SK-N-SH (cell line): ENCODE data around the gene CDH4. TPM values are rescaled to one million over a fixed set of nuclear protein-coding genes. Genes with fewer than 3 reads are reported as not detected.

Source experiments
- CTCF ChIA-PET: fragments of 300-600, 350-600 bp; formaldehyde crosslinking; extraction: SDS; loops from one replicate; lab custom pipeline; 2021; lab: Yijun Ruan, JAX
- POLR2A ChIA-PET: fragments of 350-600 bp; sonication (Branson Sonifier 250); formaldehyde crosslinking; extraction: SDS; loops from one replicate; lab custom pipeline; 2020; ENCODE audit warnings: antibody characterized with exemption, inconsistent platforms; lab: Yijun Ruan, JAX
- DNase-seq: peaks from one replicate; pipeline ENCODE4 v3.0.0; 2012
- H2AFZ ChIP-seq: fragments of 200-600 bp; sonication (generic); 2 replicates; pipeline ENCODE4 v1.8.1; 2016; ENCODE audit warnings: antibody characterized with exemption, mild to moderate bottlenecking, low read depth
- H3F3A ChIP-seq: fragments of 200-600 bp; sonication (generic); replicated peaks from 2 replicates; pipeline ENCODE3; 2016; ENCODE audit warnings: antibody characterized with exemption, mild to moderate bottlenecking; ENCODE audit not compliant: insufficient read depth
- H3K27ac ChIP-seq, 2 experiments: fragments of 200-500 bp in 1 of 2; fragments of 200-600 bp in 1 of 2; sonication (Bioruptor generic) in 1 of 2; sonication (generic), shearing (Covaris generic) in 1 of 2; 2 replicates each; pipeline versions ENCODE4 v1.5.1 to v1.6.1; 2014 to 2016; ENCODE audit warnings: low read depth in 2 of 2, inconsistent platforms in 1 of 2, low read length in 1 of 2, mild to moderate bottlenecking in 1 of 2, mixed read lengths in 1 of 2
- H3K27me3 ChIP-seq: fragments of 200-600 bp; sonication (generic), shearing (Covaris generic); 2 replicates; pipeline ENCODE4 v1.6.1; 2016; ENCODE audit warnings: mixed run types; ENCODE audit not compliant: insufficient read depth
- H3K36me3 ChIP-seq, 2 experiments: fragments of 200-500 bp in 1 of 2; fragments of 200-600 bp in 1 of 2; sonication (Bioruptor generic) in 1 of 2; sonication (generic) in 1 of 2; replicated peaks in 1 of 2; 2 replicates each; pipeline versions ENCODE3 to v1.5.1; 2014 to 2016; ENCODE audit warnings: low read length in 1 of 2, mild to moderate bottlenecking in 1 of 2; ENCODE audit not compliant: insufficient read depth in 2 of 2, control insufficient read depth in 1 of 2
- H3K4me1 ChIP-seq, 2 experiments: fragments of 200-500 bp in 1 of 2; fragments of 200-600 bp in 1 of 2; sonication (Bioruptor generic) in 1 of 2; sonication (generic), shearing (Covaris generic) in 1 of 2; 2 replicates each; pipeline versions ENCODE4 v1.5.1 to v1.6.1; 2014 to 2016; ENCODE audit warnings: low read depth in 1 of 2, low read length in 1 of 2, mixed run types in 1 of 2; ENCODE audit not compliant: insufficient read depth in 2 of 2, control insufficient read depth in 1 of 2
- H3K4me2 ChIP-seq: fragments of 200-600 bp; sonication (generic), shearing (Covaris generic); 2 replicates; pipeline ENCODE4 v1.6.1; 2017; ENCODE audit warnings: mixed run types
- H3K4me3 ChIP-seq, 2 experiments: fragments of 200-500 bp in 1 of 2; fragments of 200-600 bp in 1 of 2; sonication (Bioruptor generic) in 1 of 2; sonication (generic), shearing (Covaris generic) in 1 of 2; 2 replicates each; pipeline versions ENCODE4 v1.5.1 to v1.8.1; 2014 to 2016; ENCODE audit warnings: low read depth in 2 of 2, inconsistent platforms in 1 of 2, low read length in 1 of 2, mild to moderate bottlenecking in 1 of 2, mixed read lengths in 1 of 2, moderate library complexity in 1 of 2
- H3K79me2 ChIP-seq: fragments of 200-600 bp; sonication (generic); 2 replicates; pipeline ENCODE4 v1.8.1; 2017; ENCODE audit warnings: mild to moderate bottlenecking; ENCODE audit not compliant: insufficient read depth
- H3K9ac ChIP-seq: fragments of 200-600 bp; sonication (generic); 2 replicates; pipeline ENCODE4 v1.6.1; 2017; ENCODE audit warnings: mixed run types
- H3K9me2 ChIP-seq: fragments of 200-600 bp; sonication (generic); 2 replicates; pipeline ENCODE4 v1.6.1; 2017; ENCODE audit warnings: mixed run types
- H3K9me3 ChIP-seq: fragments of 200-600 bp; sonication (generic); 2 replicates; pipeline ENCODE4 v1.6.1; 2017; ENCODE audit warnings: mixed run types, mild to moderate bottlenecking, moderate library complexity
- H4K20me1 ChIP-seq: fragments of 200-600 bp; sonication (generic); 2 replicates; pipeline ENCODE4 v1.6.1; 2017; ENCODE audit warnings: mild to moderate bottlenecking, mixed run types; ENCODE audit not compliant: insufficient read depth
- CHD2 ChIP-seq: fragments of 150-350 bp; IDR thresholded peaks from 2 replicates; pipeline ENCODE4 v1.6.1; 2018; ENCODE audit warnings: low read length; ENCODE audit not compliant: partially characterized antibody
- ELF1 ChIP-seq: IDR thresholded peaks from 2 replicates; pipeline ENCODE4 v1.4.0; 2012
- EP300 ChIP-seq, 2 experiments: IDR thresholded peaks; 2 replicates each; pipeline versions ENCODE4 v1.4.0 to v1.6.1; 2012; ENCODE audit warnings: borderline replicate concordance in 1 of 2, low read depth in 1 of 2, low read length in 1 of 2
- EZH2phosphoT487 ChIP-seq: fragments of 200-600 bp; sonication (generic); IDR thresholded peaks from 2 replicates; pipeline ENCODE4 v1.6.1; 2017; ENCODE audit warnings: low read depth, mixed run types, mild to moderate bottlenecking, antibody characterized with exemption, moderate library complexity, borderline replicate concordance
- FOSL2 ChIP-seq: IDR thresholded peaks from 2 replicates; pipeline ENCODE4 v1.4.0; 2012; ENCODE audit warnings: low read depth, mild to moderate bottlenecking, moderate library complexity, borderline replicate concordance
- FOXJ3 ChIP-seq: sonication (generic); formaldehyde crosslinking; IDR thresholded peaks from 2 replicates; pipeline ENCODE4 v1.5.1; 2020; ENCODE audit warnings: mild to moderate bottlenecking, missing genetic modification reagents
- FOXM1 ChIP-seq: IDR thresholded peaks from 2 replicates; pipeline ENCODE4 v1.4.0; 2012; ENCODE audit warnings: low read depth, mild to moderate bottlenecking
- GABPA ChIP-seq: IDR thresholded peaks from 2 replicates; pipeline ENCODE4 v1.4.0; 2012; ENCODE audit warnings: low read depth, mild to moderate bottlenecking
- GATA2 ChIP-seq: sonication (generic); formaldehyde crosslinking; IDR thresholded peaks from 2 replicates; pipeline ENCODE4 v1.5.0; 2020; ENCODE audit warnings: mild to moderate bottlenecking, missing genetic modification reagents
- MEF2A ChIP-seq: IDR thresholded peaks from 2 replicates; pipeline ENCODE4 v1.4.0; 2012; ENCODE audit warnings: low read depth, borderline replicate concordance
- MXI1 ChIP-seq: IDR thresholded peaks from 2 replicates; pipeline ENCODE4 v1.6.1; 2012; ENCODE audit warnings: mild to moderate bottlenecking, low read depth, low read length, improper control_type of control experiment
- NFIC ChIP-seq: IDR thresholded peaks from 2 replicates; pipeline ENCODE4 v1.4.0; 2012; ENCODE audit warnings: borderline replicate concordance
- NRF1 ChIP-seq: IDR thresholded peaks from 2 replicates; pipeline ENCODE4 v1.6.1; 2012; ENCODE audit warnings: low read depth, mild to moderate bottlenecking, low read length
- POLR2AphosphoS5 ChIP-seq: IDR thresholded peaks from 2 replicates; pipeline ENCODE4 v1.6.1; 2012; ENCODE audit warnings: low read depth, low read length
- RAD21 ChIP-seq: IDR thresholded peaks from 2 replicates; pipeline ENCODE4 v1.6.1; 2012; ENCODE audit warnings: mild to moderate bottlenecking, low read length
- RCOR1 ChIP-seq: fragments of 150-350 bp; IDR thresholded peaks from 2 replicates; pipeline ENCODE4 v1.6.1; 2017; ENCODE audit warnings: antibody characterized with exemption, low read length
- RFX5 ChIP-seq: IDR thresholded peaks from 2 replicates; pipeline ENCODE4 v1.6.1; 2012; ENCODE audit warnings: mild to moderate bottlenecking, improper control_type of control experiment, low read length
- RXRA ChIP-seq: IDR thresholded peaks from 2 replicates; pipeline ENCODE4 v1.4.0; 2012; ENCODE audit warnings: low read depth, mild to moderate bottlenecking, borderline replicate concordance
- SIN3A ChIP-seq: IDR thresholded peaks from 2 replicates; pipeline ENCODE4 v1.6.1; 2012; ENCODE audit warnings: low read depth, mild to moderate bottlenecking, low read length, moderate library complexity, borderline replicate concordance
- SMC3 ChIP-seq: IDR thresholded peaks from 2 replicates; pipeline ENCODE4 v1.6.1; 2012; ENCODE audit warnings: low read depth, low read length, improper control_type of control experiment
- TAF1 ChIP-seq: IDR thresholded peaks from 2 replicates; pipeline ENCODE4 v1.6.1; 2012; ENCODE audit warnings: low read depth, mild to moderate bottlenecking, low read length, moderate library complexity, borderline replicate concordance
- TCF12 ChIP-seq: IDR thresholded peaks from 2 replicates; pipeline ENCODE4 v1.4.0; 2012
- TEAD4 ChIP-seq: IDR thresholded peaks from 2 replicates; pipeline ENCODE4 v1.4.0; 2012; ENCODE audit warnings: mild to moderate bottlenecking, borderline replicate concordance; ENCODE audit not compliant: insufficient read depth
- WGBS: methylation state at CpG from one replicate; pipeline ENCODE4 v1.1.6; 2017; ENCODE audit warnings: low lambda C conversion rate; 5-methylcytosine and 5-hydroxymethylcytosine counted together
- polyA plus RNA-seq, 3 experiments: library from polyadenylated mRNA; depleted of rRNA; stranded (reverse); fragments of >200 nt; gene quantifications; 2 replicates each; pipeline ENCODE4 v1.2.3, GENCODE V29; 2012
- TF ChIP-seq, protein P1 (sequence below): IDR thresholded peaks from 2 replicates; pipeline ENCODE4; 2012
- TF ChIP-seq, protein P2 (sequence below): IDR thresholded peaks from 2 replicates; pipeline ENCODE4 v1.4.0; 2012; ENCODE audit warnings: low read depth
- TF ChIP-seq, protein P3 (sequence below): fragments of 150-350 bp; IDR thresholded peaks from 2 replicates; pipeline ENCODE4 v1.6.1; 2017; ENCODE audit warnings: antibody characterized with exemption, low read length, low read depth, borderline replicate concordance
- TF ChIP-seq, protein P4 (sequence below): IDR thresholded peaks from 2 replicates; pipeline ENCODE4 v1.4.0; 2012; ENCODE audit warnings: low read depth, borderline replicate concordance
- TF ChIP-seq, protein P5 (sequence below): fragments of 150-350 bp; IDR thresholded peaks from 2 replicates; pipeline ENCODE4 v1.6.1; 2016; ENCODE audit warnings: mild to moderate bottlenecking, low read depth, low read length

The CDH4 gene
- polyA plus RNA-seq, 1 of the 3 experiments (the other 2 are of a cell fraction), result not detected

DNA sequence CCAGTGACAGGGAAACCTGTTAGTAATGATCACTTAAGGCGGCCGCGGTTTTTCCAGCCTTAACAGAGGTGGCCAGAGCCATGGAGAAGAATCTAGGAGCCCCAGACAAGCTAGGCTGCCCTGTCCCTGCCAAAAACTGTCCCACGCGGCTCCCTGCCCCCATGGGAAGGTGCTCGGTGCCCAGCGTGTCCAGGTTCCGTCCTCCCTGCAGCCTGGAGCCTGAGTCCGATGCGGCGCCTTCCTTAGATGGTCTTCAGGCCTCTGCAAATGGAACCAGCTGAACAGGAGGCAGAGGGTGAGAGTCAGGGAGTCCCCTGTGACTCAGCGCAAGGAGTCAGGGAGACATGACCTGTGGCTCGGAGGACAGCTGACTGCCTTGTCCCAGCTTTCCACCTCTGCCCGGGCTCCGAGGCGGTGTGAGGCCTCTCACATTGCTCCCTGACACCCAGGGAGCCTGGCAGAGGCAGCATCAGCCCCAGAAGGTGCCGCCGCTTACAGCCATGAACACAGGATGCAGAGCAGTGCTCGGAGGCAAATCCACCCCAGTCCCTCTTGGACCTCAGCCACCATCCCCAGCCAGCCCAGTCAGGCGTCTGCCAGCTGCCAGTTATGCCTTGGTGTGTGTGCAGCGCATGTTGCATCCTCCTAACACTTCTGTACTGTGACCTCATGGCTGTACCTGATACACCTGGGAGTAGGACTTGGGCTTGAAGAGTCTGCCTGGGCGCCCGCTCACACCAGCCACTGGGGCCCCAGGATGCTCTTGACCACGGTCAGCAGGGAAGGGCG is 377.7 kb downstream of the CDH4 start:
- no peak overlapping the region for H2AFZ ChIP-seq
- no peaks in the 10 kb centered on the region for H3K9me2 ChIP-seq
- ChIA-PET CTCF (interaction anchor here (1.0 to 1.5 kb wide), 3 partner anchors 10 to 267 kb away, joined by 4 read pairs; no protein-coding TSS in a partner anchor), POLR2A (no interaction called here)
- no peaks in the 10 kb centered on the region for H3F3A ChIP-seq
- H3K4me3 ChIP-seq, result no peak overlapping the region
- no peaks in the 10 kb centered on the region for H3K36me3 ChIP-seq
- no peak overlapping the region for H3K4me2 ChIP-seq
- H3K4me1 ChIP-seq, result peaks cover 0 to 27% of the 10 kb centered on the region in 2 experiments; a peak in 1 of 4 replicates
- peak; percentile 86 for DNase-seq
- H3K79me2 ChIP-seq, result no peaks in the 10 kb centered on the region
- H4K20me1 ChIP-seq, result no peaks in the 10 kb centered on the region
- H3K9me3 ChIP-seq, result no peaks in the 10 kb centered on the region
- H3K9ac ChIP-seq, result no peak overlapping the region
- H3K27me3 ChIP-seq, result no peaks in the 10 kb centered on the region
- WGBS, result 28% methylated on average over 12 of the region's 25 CpGs
- H3K27ac ChIP-seq, result peak overlapping the region in 1 of 2 experiments; percentile 43; a peak in 2 of 4 replicates
- TF ChIP-seq RCOR1 (no peak), MXI1 (no peak; the same call in 1 of the 2 replicates), SIN3A (no peak), GATA2 (CRISPR knock-in tag) (0 out of 2 replicates have a peak, but pooled peaks have one; percentile 9), RAD21 (0 out of 2 replicates have a peak, but pooled peaks have one; percentile 16), TCF12 (no peak), NRF1 (no peak), ELF1 (no peak), SMC3 (no peak), MEF2A (no peak), FOSL2 (no peak), EZH2phosphoT487 (no peak), EP300 (IDR thresholded peaks at IDR 0.05; ENCODE audit: borderline replicate concordance in 1 of 2, low read depth in 1 of 2, low read length in 1 of 2) (0 out of 4 replicates have a peak, but pooled peaks of 1 of the 2 experiments have one; percentile 5), POLR2AphosphoS5 (no peak), GABPA (no peak), TAF1 (no peak), RFX5 (no peak), NFIC (no peak), RXRA (no peak), FOXM1 (no peak), FOXJ3 (no peak), CHD2 (peak; percentile 9), TEAD4 (no peak)
- TF ChIP-seq, protein P1, sequence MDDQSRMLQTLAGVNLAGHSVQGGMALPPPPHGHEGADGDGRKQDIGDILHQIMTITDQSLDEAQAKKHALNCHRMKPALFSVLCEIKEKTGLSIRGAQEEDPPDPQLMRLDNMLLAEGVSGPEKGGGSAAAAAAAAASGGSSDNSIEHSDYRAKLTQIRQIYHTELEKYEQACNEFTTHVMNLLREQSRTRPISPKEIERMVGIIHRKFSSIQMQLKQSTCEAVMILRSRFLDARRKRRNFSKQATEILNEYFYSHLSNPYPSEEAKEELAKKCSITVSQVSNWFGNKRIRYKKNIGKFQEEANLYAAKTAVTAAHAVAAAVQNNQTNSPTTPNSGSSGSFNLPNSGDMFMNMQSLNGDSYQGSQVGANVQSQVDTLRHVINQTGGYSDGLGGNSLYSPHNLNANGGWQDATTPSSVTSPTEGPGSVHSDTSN, result no peak
- TF ChIP-seq, protein P2, sequence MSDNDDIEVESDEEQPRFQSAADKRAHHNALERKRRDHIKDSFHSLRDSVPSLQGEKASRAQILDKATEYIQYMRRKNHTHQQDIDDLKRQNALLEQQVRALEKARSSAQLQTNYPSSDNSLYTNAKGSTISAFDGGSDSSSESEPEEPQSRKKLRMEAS, result no peak
- TF ChIP-seq, protein P3, sequence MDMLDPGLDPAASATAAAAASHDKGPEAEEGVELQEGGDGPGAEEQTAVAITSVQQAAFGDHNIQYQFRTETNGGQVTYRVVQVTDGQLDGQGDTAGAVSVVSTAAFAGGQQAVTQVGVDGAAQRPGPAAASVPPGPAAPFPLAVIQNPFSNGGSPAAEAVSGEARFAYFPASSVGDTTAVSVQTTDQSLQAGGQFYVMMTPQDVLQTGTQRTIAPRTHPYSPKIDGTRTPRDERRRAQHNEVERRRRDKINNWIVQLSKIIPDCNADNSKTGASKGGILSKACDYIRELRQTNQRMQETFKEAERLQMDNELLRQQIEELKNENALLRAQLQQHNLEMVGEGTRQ, result no peak
- TF ChIP-seq, protein P4, sequence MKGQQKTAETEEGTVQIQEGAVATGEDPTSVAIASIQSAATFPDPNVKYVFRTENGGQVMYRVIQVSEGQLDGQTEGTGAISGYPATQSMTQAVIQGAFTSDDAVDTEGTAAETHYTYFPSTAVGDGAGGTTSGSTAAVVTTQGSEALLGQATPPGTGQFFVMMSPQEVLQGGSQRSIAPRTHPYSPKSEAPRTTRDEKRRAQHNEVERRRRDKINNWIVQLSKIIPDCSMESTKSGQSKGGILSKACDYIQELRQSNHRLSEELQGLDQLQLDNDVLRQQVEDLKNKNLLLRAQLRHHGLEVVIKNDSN, result no peak
- TF ChIP-seq, protein P5, sequence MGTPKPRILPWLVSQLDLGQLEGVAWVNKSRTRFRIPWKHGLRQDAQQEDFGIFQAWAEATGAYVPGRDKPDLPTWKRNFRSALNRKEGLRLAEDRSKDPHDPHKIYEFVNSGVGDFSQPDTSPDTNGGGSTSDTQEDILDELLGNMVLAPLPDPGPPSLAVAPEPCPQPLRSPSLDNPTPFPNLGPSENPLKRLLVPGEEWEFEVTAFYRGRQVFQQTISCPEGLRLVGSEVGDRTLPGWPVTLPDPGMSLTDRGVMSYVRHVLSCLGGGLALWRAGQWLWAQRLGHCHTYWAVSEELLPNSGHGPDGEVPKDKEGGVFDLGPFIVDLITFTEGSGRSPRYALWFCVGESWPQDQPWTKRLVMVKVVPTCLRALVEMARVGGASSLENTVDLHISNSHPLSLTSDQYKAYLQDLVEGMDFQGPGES, result no peak
